ENCODE results near the gene ATP10D. TPM values are rescaled to one million over a fixed set of nuclear protein-coding genes. Genes with fewer than 3 reads are reported as not detected.
"Not testable (repeated sequence)": the region's sequence is repeated elsewhere in the genome, so short reads cannot be mapped to it uniquely, and the experiment has no call there.

The ATP10D gene
- total and polyA plus RNA-seq, 2 donors (not counting 3 experiments of a cell fraction or from before 2014, with no cell fraction given) = 34.1 to 40.2 TPM

DNA sequence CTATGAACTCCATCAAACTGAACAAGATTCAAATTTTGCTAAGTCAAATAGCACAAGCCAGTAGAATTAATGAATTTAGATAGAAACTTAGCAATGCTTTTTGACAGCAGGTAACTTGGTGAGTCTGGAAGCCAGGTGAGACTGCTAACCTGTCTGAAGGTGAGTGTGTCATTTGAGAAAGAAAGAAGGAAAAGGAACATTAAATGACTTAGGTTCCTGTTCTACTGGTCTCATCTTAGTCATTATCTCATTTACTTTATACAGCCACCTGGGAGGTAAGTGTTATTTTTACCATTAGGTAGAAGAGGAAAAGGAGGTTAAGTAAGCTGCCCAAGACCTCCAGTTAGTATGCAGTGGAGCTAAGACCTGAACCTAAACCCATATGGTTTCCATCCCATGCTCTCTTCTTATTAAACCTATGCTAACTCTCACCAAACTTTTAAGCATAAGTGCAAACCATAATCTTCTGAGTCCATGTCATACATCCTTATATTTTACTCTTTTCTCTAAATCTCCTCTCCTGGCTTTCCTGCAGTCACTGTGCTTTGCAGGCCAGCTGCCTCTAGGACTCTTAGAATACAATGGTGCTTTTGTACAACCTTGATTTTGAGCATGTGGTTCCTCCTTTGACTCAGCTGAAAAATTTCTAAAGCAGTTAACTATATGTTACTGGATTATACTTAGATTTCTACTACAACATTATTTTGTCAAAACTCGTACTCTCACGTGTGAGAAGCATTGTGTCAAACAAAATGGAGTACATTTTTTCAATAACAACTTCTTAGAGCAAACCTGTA lies 68.5 kb downstream of the ATP10D start:
- Histone ChIP-seq H3K4me1 (ENCODE audit: control insufficient read depth, extremely low read depth, insufficient read depth, low read length) (no peaks in the 10 kb centered on the region), H2AFZ (ENCODE audit: low read depth, low read length) (no peak overlapping the region), H3K9me1 (replicated peaks; ENCODE audit: control insufficient read depth, extremely low read depth, insufficient read depth, low read length) (no peaks in the 10 kb centered on the region), H3K4me3 (replicated peaks in 1 of 3; ENCODE audit: insufficient read depth in 1 of 3, low read depth in 1 of 3, low read length in 3 of 3) (no peak overlapping the region), H3K27me3 (ENCODE audit: control insufficient read depth in 2 of 2, insufficient read depth in 2 of 2, low read length in 2 of 2) (no peaks in the 10 kb centered on the region), H4K20me1 (replicated peaks; ENCODE audit: control insufficient read depth, extremely low read depth, insufficient read depth, low read length) (no peaks in the 10 kb centered on the region), H3K36me3 (ENCODE audit: control insufficient read depth in 2 of 2, extremely low read depth in 1 of 2, insufficient read depth in 2 of 2, low read length in 2 of 2) (peaks cover 0 to 2% of the 10 kb centered on the region in 2 experiments), H3K9ac (replicated peaks; ENCODE audit: extremely low read depth, insufficient read depth, low read length) (no peak overlapping the region), H3K9me3 (replicated peaks; ENCODE audit: control insufficient read depth, insufficient read depth, low read length) (no peaks in the 10 kb centered on the region), H3K79me2 (ENCODE audit: control insufficient read depth, insufficient read depth, low read length) (no peaks in the 10 kb centered on the region), H3K27ac (ENCODE audit: insufficient read depth, low read depth, low read length) (no peak overlapping the region), H3K4me2 (ENCODE audit: insufficient read depth, low read length) (no peak overlapping the region)
- TF ChIP-seq, protein P1, sequence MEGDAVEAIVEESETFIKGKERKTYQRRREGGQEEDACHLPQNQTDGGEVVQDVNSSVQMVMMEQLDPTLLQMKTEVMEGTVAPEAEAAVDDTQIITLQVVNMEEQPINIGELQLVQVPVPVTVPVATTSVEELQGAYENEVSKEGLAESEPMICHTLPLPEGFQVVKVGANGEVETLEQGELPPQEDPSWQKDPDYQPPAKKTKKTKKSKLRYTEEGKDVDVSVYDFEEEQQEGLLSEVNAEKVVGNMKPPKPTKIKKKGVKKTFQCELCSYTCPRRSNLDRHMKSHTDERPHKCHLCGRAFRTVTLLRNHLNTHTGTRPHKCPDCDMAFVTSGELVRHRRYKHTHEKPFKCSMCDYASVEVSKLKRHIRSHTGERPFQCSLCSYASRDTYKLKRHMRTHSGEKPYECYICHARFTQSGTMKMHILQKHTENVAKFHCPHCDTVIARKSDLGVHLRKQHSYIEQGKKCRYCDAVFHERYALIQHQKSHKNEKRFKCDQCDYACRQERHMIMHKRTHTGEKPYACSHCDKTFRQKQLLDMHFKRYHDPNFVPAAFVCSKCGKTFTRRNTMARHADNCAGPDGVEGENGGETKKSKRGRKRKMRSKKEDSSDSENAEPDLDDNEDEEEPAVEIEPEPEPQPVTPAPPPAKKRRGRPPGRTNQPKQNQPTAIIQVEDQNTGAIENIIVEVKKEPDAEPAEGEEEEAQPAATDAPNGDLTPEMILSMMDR (IDR thresholded peaks at IDR 0.05; ENCODE audit: extremely low read depth in 1 of 2, insufficient read depth in 1 of 2, low read depth in 1 of 2, low read length in 2 of 2) = no peak
- no peak for TF ChIP-seq GATA2 (IDR thresholded peaks at IDR 0.05; ENCODE audit: insufficient read depth, insufficient read length, low read depth, low read length)
- TF ChIP-seq MYC (IDR thresholded peaks at IDR 0.05; ENCODE audit: low read depth, low read length) = no peak
- TF ChIP-seq, protein P2, sequence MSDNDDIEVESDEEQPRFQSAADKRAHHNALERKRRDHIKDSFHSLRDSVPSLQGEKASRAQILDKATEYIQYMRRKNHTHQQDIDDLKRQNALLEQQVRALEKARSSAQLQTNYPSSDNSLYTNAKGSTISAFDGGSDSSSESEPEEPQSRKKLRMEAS (IDR thresholded peaks at IDR 0.05; ENCODE audit: insufficient read depth, insufficient read length) = no peak
- no peak for TF ChIP-seq JUN (IDR thresholded peaks at IDR 0.05; ENCODE audit: borderline replicate concordance, insufficient read depth, insufficient read length, low read depth)
- no peak for TF ChIP-seq POLR2AphosphoS5 (IDR thresholded peaks at IDR 0.05; ENCODE audit: insufficient read depth, low read depth, low read length)
- no peak for TF ChIP-seq EZH2 (IDR thresholded peaks at IDR 0.05; ENCODE audit: borderline replicate concordance, low read depth, low read length, severe bottlenecking)
- no peak for TF ChIP-seq FOS (IDR thresholded peaks at IDR 0.05; ENCODE audit: borderline replicate concordance, insufficient read depth, low read length)
- no peak for TF ChIP-seq POLR2A (IDR thresholded peaks at IDR 0.05; ENCODE audit: low read depth, low read length)
- BruUV-seq (replicated peaks) = no TSS peak
- intact Hi-C loops (cut with micrococcal nuclease) (no loop called here), dilution Hi-C loops (cut with MboI; ENCODE audit: extremely low pct_ligation_motif_present, low sequenced_read_pairs) (no loop called here)
- FAIRE-seq = peak; percentile 72
- ChIA-PET POLR2A (no interaction called here), CTCF (no interaction called here)
- no peak for DNase-seq (ENCODE audit: low read depth, low spot score)

DNA sequence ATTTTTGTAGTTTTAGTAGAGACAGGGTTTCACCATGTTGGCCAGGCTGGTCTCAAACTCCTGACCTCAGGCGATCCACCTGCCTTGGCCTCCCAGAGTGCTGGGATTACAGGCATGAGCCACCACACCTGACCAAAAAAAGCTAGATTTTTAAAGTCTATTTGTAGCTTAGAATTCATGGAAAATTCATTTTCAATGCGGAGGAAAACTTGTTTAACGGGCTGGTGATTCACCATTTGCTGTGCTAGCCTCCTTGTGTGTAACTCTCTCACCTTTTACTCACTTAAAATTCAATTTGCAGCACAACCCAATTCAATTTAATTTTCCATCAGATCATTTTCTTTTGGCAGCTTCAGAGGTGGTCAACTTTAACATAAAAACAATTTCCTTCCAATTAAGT lies 70.8 kb downstream of the ATP10D start:
- H3K9ac ChIP-seq (replicated peaks; ENCODE audit: extremely low read depth, insufficient read depth, low read length); H3K27ac ChIP-seq (ENCODE audit: insufficient read depth, low read depth, low read length); H3K9me1 ChIP-seq (replicated peaks; ENCODE audit: control insufficient read depth, extremely low read depth, insufficient read depth, low read length); H3K4me1 ChIP-seq (ENCODE audit: control insufficient read depth, extremely low read depth, insufficient read depth, low read length); H2AFZ ChIP-seq (ENCODE audit: low read depth, low read length); H4K20me1 ChIP-seq (replicated peaks; ENCODE audit: control insufficient read depth, extremely low read depth, insufficient read depth, low read length); H3K36me3 ChIP-seq (ENCODE audit: control insufficient read depth in 2 of 2, extremely low read depth in 1 of 2, insufficient read depth in 2 of 2, low read length in 2 of 2); BruUV-seq (replicated peaks); dilution Hi-C loops (cut with MboI; ENCODE audit: extremely low pct_ligation_motif_present, low sequenced_read_pairs); H3K27me3 ChIP-seq (ENCODE audit: control insufficient read depth in 2 of 2, insufficient read depth in 2 of 2, low read length in 2 of 2); H3K9me3 ChIP-seq (replicated peaks; ENCODE audit: control insufficient read depth, insufficient read depth, low read length); intact Hi-C loops (cut with micrococcal nuclease); H3K4me2 ChIP-seq (ENCODE audit: insufficient read depth, low read length); H3K4me3 ChIP-seq (replicated peaks in 1 of 3; ENCODE audit: insufficient read depth in 1 of 3, low read depth in 1 of 3, low read length in 3 of 3); DNase-seq (ENCODE audit: low read depth, low spot score); H3K79me2 ChIP-seq (ENCODE audit: control insufficient read depth, insufficient read depth, low read length); POLR2A ChIA-PET; FAIRE-seq: not testable (repeated sequence)
- CTCF ChIA-PET = interaction anchor here (1.0 to 1.7 kb wide), 4 partner anchors 8 to 55 kb away, joined by 3 to 5 read pairs (median 4); no protein-coding TSS in a partner anchor
